WTC11 (cell line): Measurements from ENCODE around the gene NCKAP5. TPM values are rescaled to one million over a fixed set of nuclear protein-coding genes. Genes with fewer than 3 reads are reported as not detected.

ENCODE experiments used
- ATAC-seq: fragments of 200-7000 bp; cut with Tn5 transposase; 2 replicates; pipeline ENCODE4 v1.10.0; 2021; ENCODE audit warnings: mild to moderate bottlenecking, moderate library complexity
- CTCF ChIA-PET: fragments of 300-600 bp; sonication (Branson Sonifier 250); formaldehyde crosslinking; loops from one replicate; lab custom pipeline; 2021; ENCODE audit warnings: antibody characterized with exemption; lab: Charles Lee
- POLR2A ChIA-PET: fragments of 350-600 bp; sonication (Branson Sonifier 250); formaldehyde crosslinking; loops from one replicate; lab custom pipeline; 2021; ENCODE audit warnings: antibody characterized with exemption; lab: Charles Lee
- DNase-seq: peaks from one replicate; pipeline ENCODE4 v3.0.0; 2021; ENCODE audit warnings: low spot score
- H3K27ac Mint-ChIP-seq: 2 replicates; pipeline ENCODE4 v1.8.0; 2021; ENCODE audit warnings: mixed read lengths
- H3K27me3 Mint-ChIP-seq: 2 replicates; pipeline ENCODE4 v1.8.0; 2021; ENCODE audit warnings: low read depth, mild to moderate bottlenecking, moderate library complexity, mixed read lengths
- H3K36me3 Mint-ChIP-seq: 2 replicates; pipeline ENCODE4 v1.8.0; 2021; ENCODE audit warnings: mixed read lengths
- H3K4me1 Mint-ChIP-seq: 2 replicates; pipeline ENCODE4 v1.8.0; 2022; ENCODE audit warnings: mixed read lengths
- H3K4me3 Mint-ChIP-seq: 2 replicates; pipeline ENCODE4 v1.8.0; 2021; ENCODE audit warnings: mild to moderate bottlenecking, moderate library complexity, mixed read lengths
- H3K9me3 Mint-ChIP-seq: 2 replicates; pipeline ENCODE4 v1.8.0; 2021; ENCODE audit warnings: mixed read lengths
- ATF1 ChIP-seq: sonication (generic); formaldehyde crosslinking; IDR thresholded peaks from 2 replicates; pipeline ENCODE4 v1.8.1; 2023; ENCODE audit warnings: mild to moderate bottlenecking, moderate library complexity, missing genetic modification reagents
- FOXK1 ChIP-seq: sonication (generic); formaldehyde crosslinking; IDR thresholded peaks from 2 replicates; pipeline ENCODE4 v1.8.0; 2022; ENCODE audit warnings: mild to moderate bottlenecking, moderate library complexity, missing genetic modification reagents
- GABPB1 ChIP-seq: sonication (generic); formaldehyde crosslinking; IDR thresholded peaks from 2 replicates; pipeline ENCODE4 v1.8.1; 2023; ENCODE audit warnings: mild to moderate bottlenecking, missing genetic modification reagents
- GRHL2 ChIP-seq: fragments of 250-450 bp; sonication (Bioruptor Pico); IDR thresholded peaks from 2 replicates; pipeline ENCODE4 v1.8.0; 2022; ENCODE audit warnings: mild to moderate bottlenecking, moderate library complexity; ENCODE audit not compliant: insufficient replicate concordance, severe bottlenecking
- NFE2L1 ChIP-seq: sonication (generic); formaldehyde crosslinking; IDR thresholded peaks from 2 replicates; pipeline ENCODE4 v1.8.1; 2023; ENCODE audit warnings: missing genetic modification reagents
- NFYB ChIP-seq: sonication (generic); formaldehyde crosslinking; conservative IDR thresholded peaks from 2 replicates; pipeline ENCODE4 v1.8.0; 2022; ENCODE audit warnings: low read depth, missing genetic modification reagents
- PRDM15 ChIP-seq: sonication (generic); formaldehyde crosslinking; IDR thresholded peaks from 2 replicates; pipeline ENCODE4 v1.8.0; 2022; ENCODE audit warnings: missing genetic modification reagents
- PRRX2 ChIP-seq: fragments of 250-450 bp; sonication (Bioruptor Pico); IDR thresholded peaks from 2 replicates; pipeline ENCODE4 v1.8.0; 2021; ENCODE audit warnings: mild to moderate bottlenecking
- RORB ChIP-seq: fragments of 250-450 bp; sonication (Bioruptor Pico); IDR thresholded peaks from 2 replicates; pipeline ENCODE4 v1.9.0; 2021; ENCODE audit warnings: mild to moderate bottlenecking
- SOX15 ChIP-seq: fragments of 250-450 bp; sonication (Bioruptor Pico); IDR thresholded peaks from 2 replicates; pipeline ENCODE4 v1.9.0; 2021; ENCODE audit warnings: mild to moderate bottlenecking
- USF2 ChIP-seq: sonication (generic); formaldehyde crosslinking; IDR thresholded peaks from 2 replicates; pipeline ENCODE4 v1.8.1; 2023; ENCODE audit warnings: mild to moderate bottlenecking, missing genetic modification reagents, moderate library complexity
- ZNF263 ChIP-seq: sonication (generic); formaldehyde crosslinking; IDR thresholded peaks from 2 replicates; pipeline ENCODE4 v1.8.1; 2022; ENCODE audit warnings: low read depth, mild to moderate bottlenecking, moderate library complexity, missing genetic modification reagents
- ZNF425 ChIP-seq: fragments of 250-450 bp; sonication (Bioruptor Pico); conservative IDR thresholded peaks from 2 replicates; pipeline ENCODE4 v1.9.0; 2021; ENCODE audit warnings: mild to moderate bottlenecking
- total RNA-seq: library from RNA; stranded (reverse); gene quantifications from 3 replicates; pipeline ENCODE4 v1.2.3, GENCODE V29; 2021
- TF ChIP-seq, protein P1 (sequence below): fragments of 250-450 bp; sonication (Bioruptor Pico); IDR thresholded peaks from 2 replicates; pipeline ENCODE4 v1.8.0; 2021; ENCODE audit warnings: mild to moderate bottlenecking
- TF ChIP-seq, protein P2 (sequence below): sonication (generic); formaldehyde crosslinking; IDR thresholded peaks from 2 replicates; pipeline ENCODE4 v1.8.1; 2023; ENCODE audit warnings: mild to moderate bottlenecking, missing genetic modification reagents, borderline replicate concordance
- TF ChIP-seq, protein P3 (sequence below): sonication (generic); formaldehyde crosslinking; IDR thresholded peaks from 2 replicates; pipeline ENCODE4 v1.8.1; 2022; ENCODE audit warnings: missing genetic modification reagents, borderline replicate concordance
- TF ChIP-seq, protein P4 (sequence below): sonication (generic); formaldehyde crosslinking; IDR thresholded peaks from 2 replicates; pipeline ENCODE4 v1.8.1; 2023; ENCODE audit warnings: mild to moderate bottlenecking, moderate library complexity, missing genetic modification reagents
- TF ChIP-seq, protein P5 (sequence below): fragments of 200-600 bp; IDR thresholded peaks from 2 replicates; pipeline ENCODE4 v1.8.0; 2022; ENCODE audit warnings: antibody characterized with exemption

Gene NCKAP5
- total RNA-seq, 1 experiment from 2014 or later = 0.55 TPM

GRCh38 chr2:133158024-133158423, 410.2 kb downstream of the NCKAP5 start (continued):
- TF ChIP-seq RORB (no peak), USF2 (CRISPR knock-in tag) (no peak), SOX15 (no peak), GABPB1 (CRISPR knock-in tag) (no peak), FOXK1 (no peak)
- TF ChIP-seq, protein P1, sequence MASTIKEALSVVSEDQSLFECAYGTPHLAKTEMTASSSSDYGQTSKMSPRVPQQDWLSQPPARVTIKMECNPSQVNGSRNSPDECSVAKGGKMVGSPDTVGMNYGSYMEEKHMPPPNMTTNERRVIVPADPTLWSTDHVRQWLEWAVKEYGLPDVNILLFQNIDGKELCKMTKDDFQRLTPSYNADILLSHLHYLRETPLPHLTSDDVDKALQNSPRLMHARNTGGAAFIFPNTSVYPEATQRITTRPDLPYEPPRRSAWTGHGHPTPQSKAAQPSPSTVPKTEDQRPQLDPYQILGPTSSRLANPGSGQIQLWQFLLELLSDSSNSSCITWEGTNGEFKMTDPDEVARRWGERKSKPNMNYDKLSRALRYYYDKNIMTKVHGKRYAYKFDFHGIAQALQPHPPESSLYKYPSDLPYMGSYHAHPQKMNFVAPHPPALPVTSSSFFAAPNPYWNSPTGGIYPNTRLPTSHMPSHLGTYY (CRISPR knock-in tag) = no peak
- TF ChIP-seq, protein P2, sequence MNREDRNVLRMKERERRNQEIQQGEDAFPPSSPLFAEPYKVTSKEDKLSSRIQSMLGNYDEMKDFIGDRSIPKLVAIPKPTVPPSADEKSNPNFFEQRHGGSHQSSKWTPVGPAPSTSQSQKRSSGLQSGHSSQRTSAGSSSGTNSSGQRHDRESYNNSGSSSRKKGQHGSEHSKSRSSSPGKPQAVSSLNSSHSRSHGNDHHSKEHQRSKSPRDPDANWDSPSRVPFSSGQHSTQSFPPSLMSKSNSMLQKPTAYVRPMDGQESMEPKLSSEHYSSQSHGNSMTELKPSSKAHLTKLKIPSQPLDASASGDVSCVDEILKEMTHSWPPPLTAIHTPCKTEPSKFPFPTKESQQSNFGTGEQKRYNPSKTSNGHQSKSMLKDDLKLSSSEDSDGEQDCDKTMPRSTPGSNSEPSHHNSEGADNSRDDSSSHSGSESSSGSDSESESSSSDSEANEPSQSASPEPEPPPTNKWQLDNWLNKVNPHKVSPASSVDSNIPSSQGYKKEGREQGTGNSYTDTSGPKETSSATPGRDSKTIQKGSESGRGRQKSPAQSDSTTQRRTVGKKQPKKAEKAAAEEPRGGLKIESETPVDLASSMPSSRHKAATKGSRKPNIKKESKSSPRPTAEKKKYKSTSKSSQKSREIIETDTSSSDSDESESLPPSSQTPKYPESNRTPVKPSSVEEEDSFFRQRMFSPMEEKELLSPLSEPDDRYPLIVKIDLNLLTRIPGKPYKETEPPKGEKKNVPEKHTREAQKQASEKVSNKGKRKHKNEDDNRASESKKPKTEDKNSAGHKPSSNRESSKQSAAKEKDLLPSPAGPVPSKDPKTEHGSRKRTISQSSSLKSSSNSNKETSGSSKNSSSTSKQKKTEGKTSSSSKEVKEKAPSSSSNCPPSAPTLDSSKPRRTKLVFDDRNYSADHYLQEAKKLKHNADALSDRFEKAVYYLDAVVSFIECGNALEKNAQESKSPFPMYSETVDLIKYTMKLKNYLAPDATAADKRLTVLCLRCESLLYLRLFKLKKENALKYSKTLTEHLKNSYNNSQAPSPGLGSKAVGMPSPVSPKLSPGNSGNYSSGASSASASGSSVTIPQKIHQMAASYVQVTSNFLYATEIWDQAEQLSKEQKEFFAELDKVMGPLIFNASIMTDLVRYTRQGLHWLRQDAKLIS (CRISPR knock-in tag) = no peak
- TF ChIP-seq, all 79 proteins: peak for 0

GRCh38 chr2:133157141-133157540, 411.1 kb downstream of the NCKAP5 start:
- H3K9me3 Mint-ChIP-seq = peaks cover 42% of the 10 kb centered on the region
- ChIA-PET CTCF (no interaction called here), POLR2A (no interaction called here)
- DNase-seq (no peak), ATAC-seq (no peak)
- peaks cover 2% of the 10 kb centered on the region; the same call in 1 of the 2 replicates for H3K4me1 Mint-ChIP-seq
- no peak overlapping the region for H3K4me3 Mint-ChIP-seq
- no peak overlapping the region for H3K27ac Mint-ChIP-seq
- no peaks in the 10 kb centered on the region for H3K27me3 Mint-ChIP-seq
- peaks cover 15% of the 10 kb centered on the region for H3K36me3 Mint-ChIP-seq
- TF ChIP-seq ZNF425 = no peak
- no peak for TF ChIP-seq PRDM15 (CRISPR knock-in tag)
- no peak for TF ChIP-seq NFYB (CRISPR knock-in tag)
- no peak for TF ChIP-seq NFE2L1 (CRISPR knock-in tag)
- no peak for TF ChIP-seq PRRX2 (CRISPR knock-in tag)
- no peak for TF ChIP-seq ATF1 (CRISPR knock-in tag)
- TF ChIP-seq, protein P3, sequence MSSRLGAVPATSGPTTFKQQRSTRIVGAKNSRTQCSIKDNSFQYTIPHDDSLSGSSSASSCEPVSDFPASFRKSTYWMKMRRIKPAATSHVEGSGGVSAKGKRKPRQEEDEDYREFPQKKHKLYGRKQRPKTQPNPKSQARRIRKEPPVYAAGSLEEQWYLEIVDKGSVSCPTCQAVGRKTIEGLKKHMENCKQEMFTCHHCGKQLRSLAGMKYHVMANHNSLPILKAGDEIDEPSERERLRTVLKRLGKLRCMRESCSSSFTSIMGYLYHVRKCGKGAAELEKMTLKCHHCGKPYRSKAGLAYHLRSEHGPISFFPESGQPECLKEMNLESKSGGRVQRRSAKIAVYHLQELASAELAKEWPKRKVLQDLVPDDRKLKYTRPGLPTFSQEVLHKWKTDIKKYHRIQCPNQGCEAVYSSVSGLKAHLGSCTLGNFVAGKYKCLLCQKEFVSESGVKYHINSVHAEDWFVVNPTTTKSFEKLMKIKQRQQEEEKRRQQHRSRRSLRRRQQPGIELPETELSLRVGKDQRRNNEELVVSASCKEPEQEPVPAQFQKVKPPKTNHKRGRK (CRISPR knock-in tag) = no peak
- TF ChIP-seq, protein P4, sequence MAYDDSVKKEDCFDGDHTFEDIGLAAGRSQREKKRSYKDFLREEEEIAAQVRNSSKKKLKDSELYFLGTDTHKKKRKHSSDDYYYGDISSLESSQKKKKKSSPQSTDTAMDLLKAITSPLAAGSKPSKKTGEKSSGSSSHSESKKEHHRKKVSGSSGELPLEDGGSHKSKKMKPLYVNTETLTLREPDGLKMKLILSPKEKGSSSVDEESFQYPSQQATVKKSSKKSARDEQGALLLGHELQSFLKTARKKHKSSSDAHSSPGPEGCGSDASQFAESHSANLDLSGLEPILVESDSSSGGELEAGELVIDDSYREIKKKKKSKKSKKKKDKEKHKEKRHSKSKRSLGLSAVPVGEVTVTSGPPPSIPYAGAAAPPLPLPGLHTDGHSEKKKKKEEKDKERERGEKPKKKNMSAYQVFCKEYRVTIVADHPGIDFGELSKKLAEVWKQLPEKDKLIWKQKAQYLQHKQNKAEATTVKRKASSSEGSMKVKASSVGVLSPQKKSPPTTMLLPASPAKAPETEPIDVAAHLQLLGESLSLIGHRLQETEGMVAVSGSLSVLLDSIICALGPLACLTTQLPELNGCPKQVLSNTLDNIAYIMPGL (CRISPR knock-in tag) = no peak
- TF ChIP-seq, protein P5, sequence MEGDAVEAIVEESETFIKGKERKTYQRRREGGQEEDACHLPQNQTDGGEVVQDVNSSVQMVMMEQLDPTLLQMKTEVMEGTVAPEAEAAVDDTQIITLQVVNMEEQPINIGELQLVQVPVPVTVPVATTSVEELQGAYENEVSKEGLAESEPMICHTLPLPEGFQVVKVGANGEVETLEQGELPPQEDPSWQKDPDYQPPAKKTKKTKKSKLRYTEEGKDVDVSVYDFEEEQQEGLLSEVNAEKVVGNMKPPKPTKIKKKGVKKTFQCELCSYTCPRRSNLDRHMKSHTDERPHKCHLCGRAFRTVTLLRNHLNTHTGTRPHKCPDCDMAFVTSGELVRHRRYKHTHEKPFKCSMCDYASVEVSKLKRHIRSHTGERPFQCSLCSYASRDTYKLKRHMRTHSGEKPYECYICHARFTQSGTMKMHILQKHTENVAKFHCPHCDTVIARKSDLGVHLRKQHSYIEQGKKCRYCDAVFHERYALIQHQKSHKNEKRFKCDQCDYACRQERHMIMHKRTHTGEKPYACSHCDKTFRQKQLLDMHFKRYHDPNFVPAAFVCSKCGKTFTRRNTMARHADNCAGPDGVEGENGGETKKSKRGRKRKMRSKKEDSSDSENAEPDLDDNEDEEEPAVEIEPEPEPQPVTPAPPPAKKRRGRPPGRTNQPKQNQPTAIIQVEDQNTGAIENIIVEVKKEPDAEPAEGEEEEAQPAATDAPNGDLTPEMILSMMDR = no peak
- TF ChIP-seq GRHL2 (CRISPR knock-in tag) = no peak
- TF ChIP-seq ZNF263 (CRISPR knock-in tag) = no peak
- TF ChIP-seq RORB = no peak
- no peak for TF ChIP-seq FOXK1
